ENCODE measurements around the gene CAMK1D.
"Not testable (repeated sequence)": the region's sequence is repeated elsewhere in the genome, so short reads cannot be mapped to it uniquely, and the experiment has no call there.

The CAMK1D gene

DNA sequence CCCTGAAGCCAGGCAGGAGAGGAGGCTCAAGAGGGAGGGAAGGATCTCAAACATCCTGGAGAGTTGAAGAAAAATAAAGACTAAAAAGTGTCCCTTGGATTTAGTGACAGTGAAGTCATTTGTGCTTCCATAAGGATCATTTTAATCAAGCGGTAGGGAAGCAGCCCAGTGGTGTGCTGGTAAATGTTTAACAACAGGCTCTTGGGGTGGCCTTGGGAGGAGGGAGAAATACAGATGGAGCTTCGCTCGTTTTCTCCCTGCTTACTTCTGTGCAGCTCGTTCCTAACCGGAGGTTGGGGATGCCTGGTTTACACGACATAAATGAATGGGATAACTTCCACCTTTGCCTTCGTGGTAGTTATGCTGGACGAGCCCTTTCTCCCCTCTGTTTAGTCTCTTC, 140.0 kb downstream of the CAMK1D start:
- H3K23ac ChIP-seq (ENCODE audit: low read length), result no peak overlapping the region
- H4K8ac ChIP-seq (ENCODE audit: low read depth, low read length), result no peak overlapping the region
- no peak overlapping the region for H3K4me3 ChIP-seq (ENCODE audit: low read length)
- no peak overlapping the region for H3K9ac ChIP-seq (ENCODE audit: low read length)
- no peak overlapping the region for H3K27ac ChIP-seq (ENCODE audit: low read depth, low read length)
- H3K4me2 ChIP-seq (ENCODE audit: low read length), result no peak overlapping the region
- no CpG with 5 or more reads among the region's 8 CpGs for WGBS (ENCODE audit: extremely low coverage, insufficient coverage, low lambda C conversion rate)
- no peaks in the 10 kb centered on the region for H3K79me2 ChIP-seq (ENCODE audit: control insufficient read depth, insufficient read depth, low read length)
- H3K27me3 ChIP-seq (ENCODE audit: insufficient read depth, low read length, poor library complexity), result no peaks in the 10 kb centered on the region
- no peak overlapping the region for H2AK5ac ChIP-seq (ENCODE audit: low read length)
- peak overlapping the region; percentile 54 for H3K56ac ChIP-seq (ENCODE audit: low read length)
- no peaks in the 10 kb centered on the region for H3K79me1 ChIP-seq (ENCODE audit: low read length)
- no peaks in the 10 kb centered on the region for H3K36me3 ChIP-seq (ENCODE audit: control insufficient read depth, insufficient read depth, low read length)
- H2BK120ac ChIP-seq (ENCODE audit: low read depth, low read length), result no peak overlapping the region
- no peak overlapping the region for H3K4ac ChIP-seq (ENCODE audit: low read depth, low read length)
- H3K4me1 ChIP-seq (ENCODE audit: control insufficient read depth, low read depth, low read length), result peaks cover 8% of the 10 kb centered on the region
- peak; percentile 19 for DNase-seq
- no peak overlapping the region for H4K5ac ChIP-seq (ENCODE audit: low read length)
- H3K18ac ChIP-seq (ENCODE audit: low read length), result no peak overlapping the region
- H2BK15ac ChIP-seq (replicated peaks; ENCODE audit: low read depth), result no peak overlapping the region
- no peak overlapping the region for H2BK5ac ChIP-seq (ENCODE audit: low read length)

DNA sequence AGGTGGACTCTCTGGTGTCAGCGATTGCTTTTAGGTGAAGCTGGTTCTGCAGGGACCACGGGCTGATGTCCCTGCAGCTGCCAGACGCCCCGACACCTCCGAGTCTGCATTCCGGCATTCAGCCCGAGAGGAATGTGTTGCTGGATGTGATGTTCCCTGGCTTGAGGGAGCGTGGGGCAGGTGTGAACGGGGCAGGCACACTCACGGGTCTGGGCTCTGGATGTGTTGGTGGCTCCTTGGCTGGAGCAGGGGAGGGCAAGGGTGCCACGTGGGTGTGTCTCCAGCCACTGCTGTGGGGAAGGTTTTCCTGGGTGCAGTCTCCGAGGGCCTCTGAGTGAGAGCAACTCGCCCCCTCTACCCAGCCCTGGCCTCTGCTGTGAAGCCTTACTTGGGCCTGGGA, 140.5 kb downstream of the CAMK1D start:
- H3K79me1 ChIP-seq (ENCODE audit: low read length), result no peaks in the 10 kb centered on the region
- no CpG with 5 or more reads among the region's 13 CpGs for whole genome bisulfite sequencing (ENCODE audit: extremely low coverage, insufficient coverage, low lambda C conversion rate)
- H4K5ac ChIP-seq (ENCODE audit: low read length), result no peak overlapping the region
- no peak overlapping the region for H2BK15ac ChIP-seq (replicated peaks; ENCODE audit: low read depth)
- H3K27ac ChIP-seq (ENCODE audit: low read depth, low read length), result peak overlapping the region; percentile 34
- peak; percentile 92 for DNase-seq
- H3K4ac ChIP-seq (ENCODE audit: low read depth, low read length), result no peak overlapping the region
- H3K4me1 ChIP-seq (ENCODE audit: control insufficient read depth, low read depth, low read length), result peaks cover 8% of the 10 kb centered on the region
- H3K56ac ChIP-seq (ENCODE audit: low read length), result peak overlapping the region; percentile 54
- no peak overlapping the region for H2BK120ac ChIP-seq (ENCODE audit: low read depth, low read length)
- H3K36me3 ChIP-seq (ENCODE audit: control insufficient read depth, insufficient read depth, low read length), result no peaks in the 10 kb centered on the region
- H3K23ac ChIP-seq (ENCODE audit: low read length), result peak overlapping the region; percentile 45
- H3K79me2 ChIP-seq (ENCODE audit: control insufficient read depth, insufficient read depth, low read length), result no peaks in the 10 kb centered on the region
- H3K18ac ChIP-seq (ENCODE audit: low read length), result no peak overlapping the region
- no peak overlapping the region for H2AK5ac ChIP-seq (ENCODE audit: low read length)
- no peak overlapping the region for H3K4me3 ChIP-seq (ENCODE audit: low read length)
- no peak overlapping the region for H4K8ac ChIP-seq (ENCODE audit: low read depth, low read length)
- no peaks in the 10 kb centered on the region for H3K27me3 ChIP-seq (ENCODE audit: insufficient read depth, low read length, poor library complexity)
- H3K9ac ChIP-seq (ENCODE audit: low read length), result no peak overlapping the region
- H2BK5ac ChIP-seq (ENCODE audit: low read length), result no peak overlapping the region
- no peak overlapping the region for H3K4me2 ChIP-seq (ENCODE audit: low read length)

DNA sequence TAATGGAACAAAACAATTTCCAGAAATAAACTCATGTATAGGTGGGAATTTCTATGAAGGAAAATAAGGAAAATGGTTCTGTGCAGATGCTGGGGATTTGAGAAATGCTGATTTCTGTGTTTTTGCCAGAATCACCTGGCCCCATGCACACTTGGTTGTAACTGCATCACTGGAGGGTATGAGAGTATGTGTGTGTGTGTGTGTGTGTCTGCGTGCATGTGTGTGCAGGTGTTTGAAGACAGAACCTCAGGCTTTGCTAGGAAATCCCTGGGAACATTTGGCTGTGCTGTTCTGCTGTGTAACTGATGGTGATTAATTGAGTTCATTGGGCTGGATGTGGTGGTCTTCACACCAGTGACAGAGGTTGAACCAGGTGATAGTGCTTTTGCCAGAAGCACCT, 141.6 kb downstream of the CAMK1D start:
- Histone ChIP-seq H2BK5ac (ENCODE audit: low read length) (no peak overlapping the region), H3K4me1 (ENCODE audit: control insufficient read depth, low read depth, low read length) (peaks cover 8% of the 10 kb centered on the region), H2BK15ac (replicated peaks; ENCODE audit: low read depth) (no peak overlapping the region), H3K4ac (ENCODE audit: low read depth, low read length) (no peak overlapping the region), H2BK120ac (ENCODE audit: low read depth, low read length) (no peak overlapping the region), H3K27ac (ENCODE audit: low read depth, low read length) (no peak overlapping the region), H3K23ac (ENCODE audit: low read length) (no peak overlapping the region), H3K4me3 (ENCODE audit: low read length) (no peak overlapping the region), H3K9ac (ENCODE audit: low read length) (no peak overlapping the region), H4K5ac (ENCODE audit: low read length) (no peak overlapping the region), H4K8ac (ENCODE audit: low read depth, low read length) (no peak overlapping the region), H3K56ac (ENCODE audit: low read length) (no peak overlapping the region), H3K79me1 (ENCODE audit: low read length) (no peaks in the 10 kb centered on the region), H3K4me2 (ENCODE audit: low read length) (no peak overlapping the region), H3K79me2 (ENCODE audit: control insufficient read depth, insufficient read depth, low read length) (no peaks in the 10 kb centered on the region), H3K36me3 (ENCODE audit: control insufficient read depth, insufficient read depth, low read length) (no peaks in the 10 kb centered on the region), H3K18ac (ENCODE audit: low read length) (no peak overlapping the region), H3K27me3 (ENCODE audit: insufficient read depth, low read length, poor library complexity) (no peaks in the 10 kb centered on the region), H2AK5ac (ENCODE audit: low read length) (no peak overlapping the region)
- DNase-seq, result no peak
- no CpG with 5 or more reads among the region's 1 CpG for WGBS (ENCODE audit: extremely low coverage, insufficient coverage, low lambda C conversion rate)

DNA sequence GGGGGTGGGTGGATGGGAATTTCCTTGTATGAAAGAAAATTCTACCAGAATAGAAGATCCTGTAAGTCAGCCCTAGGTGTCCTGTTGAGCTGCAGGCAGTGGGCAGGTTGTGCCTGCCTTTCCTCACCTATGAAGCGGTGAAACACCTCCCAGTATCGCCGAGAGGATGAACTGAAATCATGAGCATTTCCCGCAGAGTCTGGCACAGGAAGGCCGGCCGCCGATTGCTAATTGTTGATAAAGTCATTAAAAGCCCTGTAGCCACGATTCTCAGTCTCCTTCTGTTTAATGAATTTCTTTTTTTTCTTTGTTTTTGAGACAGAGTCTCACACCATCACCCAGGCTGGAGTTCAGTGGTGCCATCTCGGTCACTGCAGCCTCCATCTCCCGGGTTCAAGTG, 142.1 kb downstream of the CAMK1D start:
- DNase-seq, result no peak
- H3K36me3 ChIP-seq (ENCODE audit: control insufficient read depth, insufficient read depth, low read length), result no peaks in the 10 kb centered on the region

DNA sequence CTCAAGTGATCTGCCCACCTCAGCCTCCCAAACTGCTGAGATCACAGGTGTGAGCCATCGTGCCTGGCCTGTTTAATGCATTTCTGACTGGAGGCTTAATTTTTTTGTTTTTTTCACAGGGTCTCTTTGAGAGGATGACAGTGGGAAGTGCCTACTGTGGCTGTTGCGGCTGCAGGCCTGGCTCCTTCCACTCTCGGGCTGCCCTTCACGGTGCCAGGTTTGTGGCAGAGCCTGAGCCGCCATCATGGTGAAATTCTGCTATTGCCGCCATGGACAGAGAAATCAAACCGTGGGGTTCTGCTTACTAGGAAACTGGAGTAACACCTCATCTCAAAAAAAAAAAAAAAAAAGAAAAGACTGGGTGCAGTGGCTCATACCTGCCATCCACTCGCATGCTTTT, 142.7 kb downstream of the CAMK1D start:
- DNase-seq, result no peak
- Histone ChIP-seq H4K5ac (ENCODE audit: low read length) (no peak overlapping the region), H3K56ac (ENCODE audit: low read length) (no peak overlapping the region), H3K79me2 (ENCODE audit: control insufficient read depth, insufficient read depth, low read length) (no peaks in the 10 kb centered on the region), H3K27me3 (ENCODE audit: insufficient read depth, low read length, poor library complexity) (no peaks in the 10 kb centered on the region), H2BK5ac (ENCODE audit: low read length) (no peak overlapping the region), H3K9ac (ENCODE audit: low read length) (no peak overlapping the region), H3K4me2 (ENCODE audit: low read length) (no peak overlapping the region), H3K18ac (ENCODE audit: low read length) (no peak overlapping the region), H3K4me1 (ENCODE audit: control insufficient read depth, low read depth, low read length) (peaks cover 8% of the 10 kb centered on the region), H3K4ac (ENCODE audit: low read depth, low read length) (no peak overlapping the region), H3K23ac (ENCODE audit: low read length) (no peak overlapping the region), H3K4me3 (ENCODE audit: low read length) (no peak overlapping the region), H3K36me3 (ENCODE audit: control insufficient read depth, insufficient read depth, low read length) (no peaks in the 10 kb centered on the region), H3K79me1 (ENCODE audit: low read length) (no peaks in the 10 kb centered on the region), H2AK5ac (ENCODE audit: low read length) (no peak overlapping the region), H2BK120ac (ENCODE audit: low read depth, low read length) (no peak overlapping the region), H3K27ac (ENCODE audit: low read depth, low read length) (no peak overlapping the region), H4K8ac (ENCODE audit: low read depth, low read length) (no peak overlapping the region), H2BK15ac (replicated peaks; ENCODE audit: low read depth) (no peak overlapping the region)
- WGBS (ENCODE audit: extremely low coverage, insufficient coverage, low lambda C conversion rate), result no CpG with 5 or more reads among the region's 8 CpGs

More for the DNA sequence above, 142.1 kb downstream of the CAMK1D start:
- no peak overlapping the region for H2BK120ac ChIP-seq (ENCODE audit: low read depth, low read length)
- no peaks in the 10 kb centered on the region for H3K79me1 ChIP-seq (ENCODE audit: low read length)
- no peak overlapping the region for H3K56ac ChIP-seq (ENCODE audit: low read length)
- no peak overlapping the region for H2BK5ac ChIP-seq (ENCODE audit: low read length)
- H3K27me3 ChIP-seq (ENCODE audit: insufficient read depth, low read length, poor library complexity), result no peaks in the 10 kb centered on the region
- H4K8ac ChIP-seq (ENCODE audit: low read depth, low read length), result no peak overlapping the region
- H3K9ac ChIP-seq (ENCODE audit: low read length), result no peak overlapping the region
- H3K4me2 ChIP-seq (ENCODE audit: low read length), result no peak overlapping the region
- no peak overlapping the region for H3K18ac ChIP-seq (ENCODE audit: low read length)
- H3K4me3 ChIP-seq (ENCODE audit: low read length), result no peak overlapping the region
- H3K27ac ChIP-seq (ENCODE audit: low read depth, low read length), result no peak overlapping the region
- H4K5ac ChIP-seq (ENCODE audit: low read length), result no peak overlapping the region
- H3K4ac ChIP-seq (ENCODE audit: low read depth, low read length), result no peak overlapping the region
- no peak overlapping the region for H2AK5ac ChIP-seq (ENCODE audit: low read length)
- H3K4me1 ChIP-seq (ENCODE audit: control insufficient read depth, low read depth, low read length), result peaks cover 8% of the 10 kb centered on the region
- H3K79me2 ChIP-seq (ENCODE audit: control insufficient read depth, insufficient read depth, low read length), result no peaks in the 10 kb centered on the region
- H3K23ac ChIP-seq (ENCODE audit: low read length), result no peak overlapping the region
- H2BK15ac ChIP-seq (replicated peaks; ENCODE audit: low read depth), result no peak overlapping the region
- no CpG with 5 or more reads among the region's 10 CpGs for WGBS (ENCODE audit: extremely low coverage, insufficient coverage, low lambda C conversion rate)

DNA sequence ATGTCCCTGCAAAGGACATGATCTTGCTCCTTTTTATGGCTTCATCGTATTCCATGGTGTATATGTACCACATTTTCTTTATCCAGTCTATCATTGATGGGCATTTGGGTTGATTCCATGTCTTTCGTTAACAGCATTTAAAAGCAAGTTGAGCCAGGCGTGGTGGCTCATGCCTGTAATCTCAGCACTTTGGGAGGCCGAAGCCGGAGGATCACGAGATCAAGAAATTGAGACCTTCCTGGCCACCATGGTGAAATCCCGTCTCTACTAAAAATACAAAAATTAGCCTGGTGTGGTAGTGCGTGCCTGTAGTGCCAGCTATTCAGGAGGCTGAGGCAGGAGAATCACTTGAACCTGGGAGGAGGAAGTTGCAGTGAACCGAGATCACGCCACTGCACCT, 147.7 kb downstream of the CAMK1D start:
- not testable (repeated sequence) for H2AK5ac ChIP-seq (ENCODE audit: low read length); H3K79me2 ChIP-seq (ENCODE audit: control insufficient read depth, insufficient read depth, low read length); H4K5ac ChIP-seq (ENCODE audit: low read length); H3K9ac ChIP-seq (ENCODE audit: low read length); H3K4me3 ChIP-seq (ENCODE audit: low read length); H3K23ac ChIP-seq (ENCODE audit: low read length); H2BK15ac ChIP-seq (replicated peaks; ENCODE audit: low read depth); H3K79me1 ChIP-seq (ENCODE audit: low read length); H3K27ac ChIP-seq (ENCODE audit: low read depth, low read length); H3K18ac ChIP-seq (ENCODE audit: low read length); H4K8ac ChIP-seq (ENCODE audit: low read depth, low read length); H3K4ac ChIP-seq (ENCODE audit: low read depth, low read length); H2BK120ac ChIP-seq (ENCODE audit: low read depth, low read length); H3K56ac ChIP-seq (ENCODE audit: low read length); H2BK5ac ChIP-seq (ENCODE audit: low read length); H3K36me3 ChIP-seq (ENCODE audit: control insufficient read depth, insufficient read depth, low read length); H3K4me2 ChIP-seq (ENCODE audit: low read length); H3K27me3 ChIP-seq (ENCODE audit: insufficient read depth, low read length, poor library complexity); DNase-seq
- WGBS (ENCODE audit: extremely low coverage, insufficient coverage, low lambda C conversion rate), result no CpG with 5 or more reads among the region's 10 CpGs
- peaks cover 12% of the 10 kb centered on the region for H3K4me1 ChIP-seq (ENCODE audit: control insufficient read depth, low read depth, low read length)
